ENCODE measurements around the gene ESPN. TPM values are rescaled to one million over a fixed set of nuclear protein-coding genes. Genes with fewer than 3 reads are reported as not detected.

ESPN gene
- polyA plus RNA-seq, 1 of the 3 experiments (the other 2 are of a cell fraction): 0.33 TPM

DNA sequence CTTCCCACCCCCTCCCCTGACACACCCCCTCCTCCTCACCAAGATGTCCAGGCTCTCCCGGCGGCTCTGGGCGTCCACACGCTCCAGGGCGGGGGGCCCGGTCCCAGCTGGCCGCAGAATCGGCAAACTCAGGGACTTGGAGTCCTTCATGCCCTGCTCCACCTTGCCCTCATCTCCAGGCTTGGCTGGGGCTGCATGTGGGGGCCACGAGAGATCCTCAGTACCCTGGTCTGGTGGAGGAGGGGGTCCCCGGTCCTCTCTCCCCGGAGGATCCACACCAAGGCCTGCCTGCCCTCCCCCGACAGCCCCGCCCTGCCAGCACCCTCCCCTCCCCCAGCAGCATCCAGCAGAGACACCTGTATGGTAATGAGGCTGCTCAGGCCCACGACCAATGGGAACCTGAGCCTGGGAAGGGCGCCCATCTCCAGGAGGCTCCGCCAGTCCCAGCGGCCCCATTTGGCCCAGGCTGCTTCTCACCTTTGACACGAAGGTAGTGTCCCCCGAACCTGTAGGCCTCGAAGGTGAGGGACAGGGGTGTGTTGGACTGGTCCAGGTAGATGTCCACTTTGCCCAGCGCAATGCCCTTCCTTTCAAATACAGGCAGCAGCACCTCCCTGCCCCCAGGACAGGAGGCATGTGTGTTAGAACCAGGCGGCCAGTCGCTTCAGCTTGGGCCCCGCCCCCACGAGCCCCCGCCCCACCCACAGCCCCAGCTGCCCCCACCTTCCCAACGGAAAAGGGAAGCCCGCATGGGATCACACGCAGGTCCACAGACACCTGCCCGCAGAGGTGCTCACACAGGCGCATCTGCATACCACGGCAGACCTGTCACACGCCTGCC is 49.6 kb downstream of the ESPN start:
- Histone ChIP-seq H3F3A (replicated peaks; ENCODE audit: insufficient read depth) (no peaks in the 10 kb centered on the region), H3K27ac (ENCODE audit: low read depth in 2 of 2, low read length in 1 of 2) (no peak overlapping the region), H4K20me1 (ENCODE audit: insufficient read depth) (no peaks in the 10 kb centered on the region), H3K4me3 (ENCODE audit: low read depth in 2 of 2, low read length in 1 of 2) (no peak overlapping the region), H2AFZ (ENCODE audit: low read depth) (no peak overlapping the region), H3K27me3 (ENCODE audit: insufficient read depth) (no peaks in the 10 kb centered on the region), H3K9ac (no peak overlapping the region), H3K9me2 (no peaks in the 10 kb centered on the region), H3K79me2 (ENCODE audit: insufficient read depth) (no peaks in the 10 kb centered on the region), H3K4me2 (no peak overlapping the region), H3K36me3 (replicated peaks in 1 of 2; ENCODE audit: control insufficient read depth in 1 of 2, insufficient read depth in 2 of 2, low read length in 1 of 2) (peaks cover 0 to 31% of the 10 kb centered on the region in 2 experiments), H3K9me3 (no peaks in the 10 kb centered on the region), H3K4me1 (ENCODE audit: control insufficient read depth in 1 of 2, insufficient read depth in 2 of 2, low read depth in 1 of 2, low read length in 1 of 2) (peaks cover 0 to 2% of the 10 kb centered on the region in 2 experiments; a peak in 1 of 4 replicates)
- ChIA-PET POLR2A (no interaction called here), CTCF (interaction anchor here (0.5 to 3.0 kb wide), 6 partner anchors 8 to 228 kb away, joined by 3 to 14 read pairs (median 3); partner anchors contain the start of gene TNFRSF25)
- WGBS (ENCODE audit: low lambda C conversion rate): 87% methylated on average over 7 of the region's 33 CpGs
- TF ChIP-seq ELF1 (IDR thresholded peaks at IDR 0.05): no peak
- TF ChIP-seq RCOR1 (IDR thresholded peaks at IDR 0.05; ENCODE audit: low read length): no peak
- TF ChIP-seq MXI1 (IDR thresholded peaks at IDR 0.05; ENCODE audit: low read depth, low read length): no peak
- no peak for TF ChIP-seq SIN3A (IDR thresholded peaks at IDR 0.05; ENCODE audit: borderline replicate concordance, low read depth, low read length)
- TF ChIP-seq, protein P1, sequence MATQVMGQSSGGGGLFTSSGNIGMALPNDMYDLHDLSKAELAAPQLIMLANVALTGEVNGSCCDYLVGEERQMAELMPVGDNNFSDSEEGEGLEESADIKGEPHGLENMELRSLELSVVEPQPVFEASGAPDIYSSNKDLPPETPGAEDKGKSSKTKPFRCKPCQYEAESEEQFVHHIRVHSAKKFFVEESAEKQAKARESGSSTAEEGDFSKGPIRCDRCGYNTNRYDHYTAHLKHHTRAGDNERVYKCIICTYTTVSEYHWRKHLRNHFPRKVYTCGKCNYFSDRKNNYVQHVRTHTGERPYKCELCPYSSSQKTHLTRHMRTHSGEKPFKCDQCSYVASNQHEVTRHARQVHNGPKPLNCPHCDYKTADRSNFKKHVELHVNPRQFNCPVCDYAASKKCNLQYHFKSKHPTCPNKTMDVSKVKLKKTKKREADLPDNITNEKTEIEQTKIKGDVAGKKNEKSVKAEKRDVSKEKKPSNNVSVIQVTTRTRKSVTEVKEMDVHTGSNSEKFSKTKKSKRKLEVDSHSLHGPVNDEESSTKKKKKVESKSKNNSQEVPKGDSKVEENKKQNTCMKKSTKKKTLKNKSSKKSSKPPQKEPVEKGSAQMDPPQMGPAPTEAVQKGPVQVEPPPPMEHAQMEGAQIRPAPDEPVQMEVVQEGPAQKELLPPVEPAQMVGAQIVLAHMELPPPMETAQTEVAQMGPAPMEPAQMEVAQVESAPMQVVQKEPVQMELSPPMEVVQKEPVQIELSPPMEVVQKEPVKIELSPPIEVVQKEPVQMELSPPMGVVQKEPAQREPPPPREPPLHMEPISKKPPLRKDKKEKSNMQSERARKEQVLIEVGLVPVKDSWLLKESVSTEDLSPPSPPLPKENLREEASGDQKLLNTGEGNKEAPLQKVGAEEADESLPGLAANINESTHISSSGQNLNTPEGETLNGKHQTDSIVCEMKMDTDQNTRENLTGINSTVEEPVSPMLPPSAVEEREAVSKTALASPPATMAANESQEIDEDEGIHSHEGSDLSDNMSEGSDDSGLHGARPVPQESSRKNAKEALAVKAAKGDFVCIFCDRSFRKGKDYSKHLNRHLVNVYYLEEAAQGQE (IDR thresholded peaks at IDR 0.05; ENCODE audit: low read depth, low read length): no peak
- no peak for TF ChIP-seq FOSL2 (IDR thresholded peaks at IDR 0.05; ENCODE audit: borderline replicate concordance, low read depth)
- TF ChIP-seq, protein P2, sequence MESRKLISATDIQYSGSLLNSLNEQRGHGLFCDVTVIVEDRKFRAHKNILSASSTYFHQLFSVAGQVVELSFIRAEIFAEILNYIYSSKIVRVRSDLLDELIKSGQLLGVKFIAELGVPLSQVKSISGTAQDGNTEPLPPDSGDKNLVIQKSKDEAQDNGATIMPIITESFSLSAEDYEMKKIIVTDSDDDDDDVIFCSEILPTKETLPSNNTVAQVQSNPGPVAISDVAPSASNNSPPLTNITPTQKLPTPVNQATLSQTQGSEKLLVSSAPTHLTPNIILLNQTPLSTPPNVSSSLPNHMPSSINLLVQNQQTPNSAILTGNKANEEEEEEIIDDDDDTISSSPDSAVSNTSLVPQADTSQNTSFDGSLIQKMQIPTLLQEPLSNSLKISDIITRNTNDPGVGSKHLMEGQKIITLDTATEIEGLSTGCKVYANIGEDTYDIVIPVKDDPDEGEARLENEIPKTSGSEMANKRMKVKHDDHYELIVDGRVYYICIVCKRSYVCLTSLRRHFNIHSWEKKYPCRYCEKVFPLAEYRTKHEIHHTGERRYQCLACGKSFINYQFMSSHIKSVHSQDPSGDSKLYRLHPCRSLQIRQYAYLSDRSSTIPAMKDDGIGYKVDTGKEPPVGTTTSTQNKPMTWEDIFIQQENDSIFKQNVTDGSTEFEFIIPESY (IDR thresholded peaks at IDR 0.05; ENCODE audit: borderline replicate concordance, low read depth): no peak
- no peak for TF ChIP-seq CHD2 (IDR thresholded peaks at IDR 0.05; ENCODE audit: low read length, partially characterized antibody)
- TF ChIP-seq RFX5 (IDR thresholded peaks at IDR 0.05; ENCODE audit: low read length): no peak
- no peak for TF ChIP-seq RAD21 (IDR thresholded peaks at IDR 0.05; ENCODE audit: low read length)
- no peak for TF ChIP-seq YY1 (IDR thresholded peaks at IDR 0.05; ENCODE audit: low read depth)
- no peak for TF ChIP-seq TEAD4 (IDR thresholded peaks at IDR 0.05; ENCODE audit: borderline replicate concordance, insufficient read depth)
- TF ChIP-seq SMC3 (IDR thresholded peaks at IDR 0.05; ENCODE audit: low read depth, low read length): no peak
- TF ChIP-seq, protein P3, sequence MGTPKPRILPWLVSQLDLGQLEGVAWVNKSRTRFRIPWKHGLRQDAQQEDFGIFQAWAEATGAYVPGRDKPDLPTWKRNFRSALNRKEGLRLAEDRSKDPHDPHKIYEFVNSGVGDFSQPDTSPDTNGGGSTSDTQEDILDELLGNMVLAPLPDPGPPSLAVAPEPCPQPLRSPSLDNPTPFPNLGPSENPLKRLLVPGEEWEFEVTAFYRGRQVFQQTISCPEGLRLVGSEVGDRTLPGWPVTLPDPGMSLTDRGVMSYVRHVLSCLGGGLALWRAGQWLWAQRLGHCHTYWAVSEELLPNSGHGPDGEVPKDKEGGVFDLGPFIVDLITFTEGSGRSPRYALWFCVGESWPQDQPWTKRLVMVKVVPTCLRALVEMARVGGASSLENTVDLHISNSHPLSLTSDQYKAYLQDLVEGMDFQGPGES (IDR thresholded peaks at IDR 0.05; ENCODE audit: low read depth, low read length): no peak
- no peak for TF ChIP-seq FOXM1 (IDR thresholded peaks at IDR 0.05; ENCODE audit: low read depth)
- TF ChIP-seq GABPA (IDR thresholded peaks at IDR 0.05; ENCODE audit: low read depth): no peak
- TF ChIP-seq FOXJ3 (CRISPR knock-in tag; IDR thresholded peaks at IDR 0.05): no peak
- TF ChIP-seq, protein P4, sequence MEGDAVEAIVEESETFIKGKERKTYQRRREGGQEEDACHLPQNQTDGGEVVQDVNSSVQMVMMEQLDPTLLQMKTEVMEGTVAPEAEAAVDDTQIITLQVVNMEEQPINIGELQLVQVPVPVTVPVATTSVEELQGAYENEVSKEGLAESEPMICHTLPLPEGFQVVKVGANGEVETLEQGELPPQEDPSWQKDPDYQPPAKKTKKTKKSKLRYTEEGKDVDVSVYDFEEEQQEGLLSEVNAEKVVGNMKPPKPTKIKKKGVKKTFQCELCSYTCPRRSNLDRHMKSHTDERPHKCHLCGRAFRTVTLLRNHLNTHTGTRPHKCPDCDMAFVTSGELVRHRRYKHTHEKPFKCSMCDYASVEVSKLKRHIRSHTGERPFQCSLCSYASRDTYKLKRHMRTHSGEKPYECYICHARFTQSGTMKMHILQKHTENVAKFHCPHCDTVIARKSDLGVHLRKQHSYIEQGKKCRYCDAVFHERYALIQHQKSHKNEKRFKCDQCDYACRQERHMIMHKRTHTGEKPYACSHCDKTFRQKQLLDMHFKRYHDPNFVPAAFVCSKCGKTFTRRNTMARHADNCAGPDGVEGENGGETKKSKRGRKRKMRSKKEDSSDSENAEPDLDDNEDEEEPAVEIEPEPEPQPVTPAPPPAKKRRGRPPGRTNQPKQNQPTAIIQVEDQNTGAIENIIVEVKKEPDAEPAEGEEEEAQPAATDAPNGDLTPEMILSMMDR (IDR thresholded peaks at IDR 0.05): no peak
- no peak for DNase-seq

Measured in SK-N-SH (cell line).